Stimulated activated CD4-positive, alpha-beta T cell treated with anti-CD3 and anti-CD28 coated beads, Interleukin-12 subunit alpha, Interleukin-12 subunit beta, amount 100 ng/mL, for 24 hours (primary cell): ENCODE results near the gene MAML2.
"Not testable (repeated sequence)": the region's sequence is repeated elsewhere in the genome, so short reads cannot be mapped to it uniquely, and the experiment has no call there.

Experiments used
- DNase-seq, 2 experiments: peaks; one replicate each; pipeline ENCODE4 v3.0.0-alpha.2; 2020; ENCODE audit warnings: low read depth in 2 of 2

Gene MAML2

GRCh38 chr11:96268527-96268926 lies 74.5 kb downstream of the MAML2 start:
- DNase-seq = not testable (repeated sequence)

GRCh38 chr11:96267496-96268032 lies 75.4 kb downstream of the MAML2 start:
- DNase-seq = no peak

GRCh38 chr11:96267001-96267495 lies 75.9 kb downstream of the MAML2 start:
- no peak for DNase-seq

GRCh38 chr11:96265972-96266371 lies 77.0 kb downstream of the MAML2 start:
- no peak for DNase-seq

GRCh38 chr11:96265220-96265737 lies 77.7 kb downstream of the MAML2 start:
- DNase-seq = no peak

- no peak for DNase-seq
Observed at GRCh38 chr11:96264364-96264763, 78.6 kb downstream of the MAML2 start.

- DNase-seq = no peak
Observed at GRCh38 chr11:96263238-96263763, 79.7 kb downstream of the MAML2 start.

GRCh38 chr11:96260532-96260931 lies 82.5 kb downstream of the MAML2 start:
- DNase-seq = no peak

- DNase-seq = no peak
Observed at GRCh38 chr11:96260067-96260511, 82.9 kb downstream of the MAML2 start.

GRCh38 chr11:96259134-96259830 lies 83.7 kb downstream of the MAML2 start:
- no peak for DNase-seq

GRCh38 chr11:96257972-96258934 lies 84.7 kb downstream of the MAML2 start:
- DNase-seq = no peak

- no peak for DNase-seq
Observed at GRCh38 chr11:96257036-96257435, 86.0 kb downstream of the MAML2 start.

GRCh38 chr11:96256215-96257011 lies 86.6 kb downstream of the MAML2 start:
- no peak for DNase-seq

GRCh38 chr11:96254854-96255253 lies 88.1 kb downstream of the MAML2 start:
- DNase-seq = no peak

GRCh38 chr11:96254087-96254486 lies 88.9 kb downstream of the MAML2 start:
- DNase-seq = no peak

- no peak for DNase-seq
Observed at GRCh38 chr11:96246718-96247552, 96.1 kb downstream of the MAML2 start.

GRCh38 chr11:96242971-96243647 lies 99.9 kb downstream of the MAML2 start:
- DNase-seq = peak; percentile 57 to 80

- DNase-seq = no peak
Observed at GRCh38 chr11:96242191-96242847, 100.7 kb downstream of the MAML2 start.

- no peak for DNase-seq
Observed at GRCh38 chr11:96241331-96241841, 101.6 kb downstream of the MAML2 start.
